A549 (cell line): ENCODE measurements around the gene FAM161A. TPM values are rescaled to one million over a fixed set of nuclear protein-coding genes. Genes with fewer than 3 reads are reported as not detected.

Source experiments
- ATAC-seq, 2 experiments: fragments of 200-7000 bp in 1 of 2; fragments of >200 bp in 1 of 2; cut with Nextera tagmentation in 1 of 2; cut with Tn5 transposase in 1 of 2; 3 replicates each; pipeline versions ENCODE4 v1.8.0 to v1.9.1; 2018 to 2020; ENCODE audit warnings: mild to moderate bottlenecking in 1 of 2, moderate library complexity in 1 of 2
- CTCF ChIA-PET: fragments of 300-600 bp; sonication (Branson Sonifier 250); formaldehyde crosslinking; extraction: SDS; loops from one replicate; lab custom pipeline; 2021; ENCODE audit warnings: antibody characterized with exemption, inconsistent platforms; lab: Yijun Ruan, JAX
- POLR2A ChIA-PET: fragments of 350-600 bp; formaldehyde crosslinking; extraction: SDS; loops from one replicate; lab custom pipeline; 2021; ENCODE audit warnings: antibody characterized with exemption, inconsistent platforms; lab: Yijun Ruan, JAX
- DNase-seq, 2 experiments: peaks; one replicate each; pipeline versions ENCODE4 v3.0.0 to v3.0.0-alpha.2; 2011 to 2016; ENCODE audit warnings: low read depth in 1 of 2, low spot score in 1 of 2
- FAIRE-seq: peaks from 2 replicates; lab custom pipeline; 2011; peaks lifted over from hg19 to GRCh38; lab: Jason Lieb, UNC
- H3K27ac ChIP-seq, 2 experiments: fragments of >200 bp; sonication (Bioruptor Twin); formaldehyde crosslinking; 3 replicates each; pipeline ENCODE4 v1.5.1; 2016 to 2017
- H3K4me1 ChIP-seq: fragments of >200 bp; sonication (Bioruptor Twin); formaldehyde crosslinking; 3 replicates; pipeline ENCODE4 v1.6.1; 2016
- H3K4me2 ChIP-seq: fragments of >200 bp; sonication (Bioruptor Twin); formaldehyde crosslinking; 3 replicates; pipeline ENCODE4 v1.6.1; 2016
- H3K4me3 ChIP-seq: fragments of >200 bp; sonication (Bioruptor Twin); formaldehyde crosslinking; 3 replicates; pipeline ENCODE4 v1.5.1; 2016
- H3K9me3 ChIP-seq: fragments of >200 bp; sonication (Bioruptor Twin); formaldehyde crosslinking; 3 replicates; pipeline ENCODE4 v1.6.1; 2016
- BHLHE40 ChIP-seq: IDR thresholded peaks from 2 replicates; pipeline ENCODE4 v1.6.1; 2012; ENCODE audit warnings: low read depth, low read length, inconsistent platforms
- ESRRA ChIP-seq: fragments of 150-350 bp; IDR thresholded peaks from 2 replicates; pipeline ENCODE4 v1.6.1; 2014; ENCODE audit warnings: mild to moderate bottlenecking, low read length, borderline replicate concordance
- FOSL2 ChIP-seq, 2 experiments: fragments of 450-650 bp in 1 of 2; fragments of >200 bp in 1 of 2; sonication (Bioruptor Twin) in 1 of 2; formaldehyde crosslinking; IDR thresholded peaks; 2 replicates each; pipeline versions ENCODE4 v1.5.0 to v1.6.1; 2016 to 2020; ENCODE audit warnings: mild to moderate bottlenecking in 1 of 2, moderate library complexity in 1 of 2
- HDAC2 ChIP-seq: fragments of 200-600 bp; sonication (generic); IDR thresholded peaks from 2 replicates; pipeline ENCODE4 v1.6.1; 2016
- HOXB13 ChIP-seq: fragments of 250-450 bp; sonication (Bioruptor Pico); IDR thresholded peaks from 2 replicates; pipeline ENCODE4 v1.5.0; 2020; ENCODE audit warnings: low read depth, mild to moderate bottlenecking, moderate library complexity
- JUN ChIP-seq, 2 experiments: fragments of >200 bp; sonication (Bioruptor Twin); formaldehyde crosslinking; IDR thresholded peaks; 2 replicates in 1 of 2; 3 replicates in 1 of 2; pipeline ENCODE4 v1.6.1; 2016 to 2017
- KDM1A ChIP-seq: fragments of 200-600 bp; sonication (generic); IDR thresholded peaks from 2 replicates; pipeline ENCODE4 v1.6.1; 2016; ENCODE audit warnings: low read depth, mild to moderate bottlenecking
- KDM5A ChIP-seq: fragments of 200-600 bp; sonication (generic); IDR thresholded peaks from 2 replicates; pipeline ENCODE4 v1.6.1; 2016; ENCODE audit warnings: antibody characterized with exemption, mild to moderate bottlenecking
- NR3C1 ChIP-seq: fragments of >200 bp; sonication (Bioruptor Twin); formaldehyde crosslinking; IDR thresholded peaks from 3 replicates; pipeline ENCODE4 v1.6.1; 2017
- PHF8 ChIP-seq: fragments of 200-600 bp; sonication (generic); IDR thresholded peaks from 2 replicates; pipeline ENCODE4 v1.6.1; 2016; ENCODE audit warnings: low read depth, mild to moderate bottlenecking, antibody characterized with exemption, moderate library complexity, borderline replicate concordance
- POLR2A ChIP-seq: IDR thresholded peaks from 2 replicates; pipeline ENCODE4 v1.6.1; 2012; ENCODE audit warnings: mild to moderate bottlenecking, low read length
- POLR2AphosphoS2 ChIP-seq: conservative IDR thresholded peaks from 2 replicates; pipeline ENCODE4 v1.6.1; 2012; ENCODE audit warnings: low read length, improper control_type of control experiment, inconsistent platforms
- RAD21 ChIP-seq, 2 experiments: fragments of >200 bp in 1 of 2; sonication (Bioruptor Twin) in 1 of 2; formaldehyde crosslinking in 1 of 2; IDR thresholded peaks in 1 of 2; conservative IDR thresholded peaks in 1 of 2; 2 replicates in 1 of 2; 3 replicates in 1 of 2; pipeline ENCODE4 v1.6.1; 2012 to 2018; ENCODE audit warnings: inconsistent platforms in 1 of 2
- RARB ChIP-seq: fragments of 250-450 bp; sonication (Bioruptor Pico); IDR thresholded peaks from 2 replicates; pipeline ENCODE4 v1.8.0; 2021; ENCODE audit warnings: mild to moderate bottlenecking, moderate library complexity
- RCOR1 ChIP-seq: fragments of 150-350 bp; IDR thresholded peaks from 2 replicates; pipeline ENCODE4 v1.6.1; 2014; ENCODE audit warnings: antibody characterized with exemption, low read length, low read depth
- RFX5 ChIP-seq: fragments of 450-650 bp; IDR thresholded peaks from 2 replicates; pipeline ENCODE4 v1.7.1; 2014; ENCODE audit warnings: antibody characterized with exemption, mild to moderate bottlenecking, moderate library complexity
- SREBF2 ChIP-seq: fragments of 450-650 bp; IDR thresholded peaks from 2 replicates; pipeline ENCODE4 v1.6.1; 2014; ENCODE audit warnings: mild to moderate bottlenecking, moderate library complexity
- ZFP36 ChIP-seq: fragments of 450-650 bp; IDR thresholded peaks from 2 replicates; pipeline ENCODE4 v1.6.1; 2014; ENCODE audit warnings: borderline replicate concordance; ENCODE audit not compliant: partially characterized antibody
- ZNF302 ChIP-seq: fragments of 250-450 bp; sonication (Bioruptor Pico); IDR thresholded peaks from 2 replicates; pipeline ENCODE4 v1.9.0; 2021; ENCODE audit warnings: inconsistent platforms, mild to moderate bottlenecking, moderate library complexity
- ZSCAN20 ChIP-seq: fragments of 250-450 bp; sonication (Bioruptor Pico); IDR thresholded peaks from 2 replicates; pipeline ENCODE4 v1.8.0; 2022; ENCODE audit warnings: mild to moderate bottlenecking, moderate library complexity
- WGBS: methylation state at CpG from one replicate; pipeline ENCODE4 v1.1.6; 2017; ENCODE audit errors: missing lambda C conversion rate; 5-methylcytosine and 5-hydroxymethylcytosine counted together
- polyA plus RNA-seq, 4 experiments: library from polyadenylated mRNA; depleted of rRNA in 3 of 4; stranded (reverse); fragments of >200 nt; fragmentation: RNase III in 1 of 4; extraction: RNeasy Plus Mini Kit Qiagen cat#74134 plus additional on column Dnase treatment in 1 of 4; gene quantifications; 2 replicates in 3 of 4; 3 replicates in 1 of 4; pipeline ENCODE4 v1.2.3, GENCODE V29; 2011 to 2017
- TF ChIP-seq, protein P1 (sequence below): fragments of >200 bp; sonication (Bioruptor Twin); formaldehyde crosslinking; IDR thresholded peaks from 2 replicates; pipeline ENCODE4 v1.6.1; 2016
- TF ChIP-seq, protein P2 (sequence below): fragments of 150-350 bp; IDR thresholded peaks from 2 replicates; pipeline ENCODE4 v1.6.1; 2014; ENCODE audit warnings: low read depth, mild to moderate bottlenecking, low read length
- TF ChIP-seq, protein P3 (sequence below): IDR thresholded peaks from 2 replicates; pipeline ENCODE4 v1.6.1; 2012
- TF ChIP-seq, protein P4 (sequence below): IDR thresholded peaks from 2 replicates; pipeline ENCODE4 v1.6.1; 2012
- TF ChIP-seq, protein P5 (sequence below): fragments of >200 bp; sonication (Bioruptor Twin); formaldehyde crosslinking; IDR thresholded peaks from 3 replicates; pipeline ENCODE4 v1.5.1; 2016
- TF ChIP-seq, protein P6 (sequence below): fragments of 250-450 bp; sonication (Bioruptor Pico); IDR thresholded peaks from 2 replicates; pipeline ENCODE4 v1.5.0; 2021; ENCODE audit warnings: mild to moderate bottlenecking, moderate library complexity, borderline replicate concordance

FAM161A gene
- polyA plus RNA-seq, 2 of the 4 experiments (the other 2 are of a cell fraction) = 5.8 to 11.8 TPM

DNA sequence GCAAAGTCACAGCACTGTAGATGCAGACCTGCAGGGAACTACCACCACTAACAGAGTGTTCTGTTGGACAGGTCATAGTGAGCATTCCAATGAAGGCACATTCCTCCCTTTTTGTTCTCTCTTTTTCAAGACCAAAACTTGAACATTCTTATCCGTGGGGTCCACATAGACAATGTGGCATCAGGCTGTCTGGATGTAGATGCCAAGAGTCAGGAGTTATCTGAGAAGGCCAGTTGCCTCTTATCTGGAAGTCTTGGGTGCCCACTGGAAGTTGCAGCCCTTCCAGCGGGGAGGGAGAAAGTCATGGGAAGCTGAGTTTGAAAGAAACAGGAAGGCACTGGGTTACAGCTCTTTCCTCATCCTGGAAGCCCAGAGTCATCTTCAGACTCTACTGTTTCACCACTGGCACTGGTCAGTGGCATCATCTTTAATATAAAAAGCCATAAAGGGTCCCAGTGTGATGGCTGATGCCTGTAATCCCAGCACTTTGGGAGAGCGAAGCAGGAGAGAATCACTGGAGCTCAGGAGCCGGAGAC lies 61.4 kb downstream of the FAM161A start:
- peak overlapping the region in 1 of 2 experiments; percentile 10; a peak in 1 of 6 replicates for H3K27ac ChIP-seq

DNA sequence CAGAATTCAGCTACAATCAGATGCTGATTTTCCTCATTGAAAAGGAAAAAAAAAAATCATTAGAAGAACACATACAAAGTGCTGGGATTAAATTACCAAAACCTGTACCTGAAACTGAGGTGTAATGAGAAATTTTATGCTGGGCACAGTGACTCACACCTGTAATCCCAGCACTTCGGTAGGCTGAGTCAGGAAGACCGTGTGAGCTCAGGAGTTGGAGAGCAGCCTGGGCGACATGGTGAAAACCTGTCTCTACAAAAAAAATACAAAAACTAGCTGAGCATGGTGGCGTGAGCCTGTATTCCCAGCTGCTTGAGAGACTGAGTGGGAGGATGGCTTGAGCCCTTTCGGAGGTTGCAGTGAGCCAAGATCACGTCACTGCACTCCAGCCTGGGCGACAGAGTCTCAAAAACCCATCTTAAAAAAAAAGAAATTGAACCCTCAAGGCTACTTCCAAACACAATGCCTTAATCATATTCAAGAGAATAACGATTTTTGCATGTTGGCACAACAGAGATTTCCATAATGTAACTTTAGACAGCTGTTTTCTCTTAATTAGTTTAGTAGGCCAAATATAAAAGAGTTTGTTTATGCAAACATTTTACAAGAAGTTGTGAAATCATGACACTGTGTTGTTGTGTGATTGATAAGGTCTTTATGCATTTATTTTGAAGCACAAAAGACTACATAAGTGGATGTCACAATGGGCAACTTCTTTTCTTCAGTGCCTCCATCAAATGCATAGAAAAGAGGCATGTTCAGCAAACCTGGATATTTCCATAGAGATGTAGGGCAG lies 63.9 kb downstream of the FAM161A start:
- FAIRE-seq (peak; percentile 13), DNase-seq (no peak), ATAC-seq (no peak)
- WGBS = 68% methylated on average over 8 of the region's 8 CpGs
- TF ChIP-seq ZFP36 (no peak), NR3C1 (no peak), PHF8 (no peak), ZNF302 (CRISPR knock-in tag) (no peak), POLR2A (no peak), POLR2AphosphoS2 (no peak), RFX5 (no peak), JUN (IDR thresholded peaks at IDR 0.05) (no peak), FOSL2 (IDR thresholded peaks at IDR 0.05) (no peak), FOSL2 (CRISPR knock-in tag; IDR thresholded peaks at IDR 0.05) (no peak), ZSCAN20 (CRISPR knock-in tag) (no peak), KDM5A (no peak), RCOR1 (no peak), HOXB13 (no peak)
- TF ChIP-seq, protein P1, sequence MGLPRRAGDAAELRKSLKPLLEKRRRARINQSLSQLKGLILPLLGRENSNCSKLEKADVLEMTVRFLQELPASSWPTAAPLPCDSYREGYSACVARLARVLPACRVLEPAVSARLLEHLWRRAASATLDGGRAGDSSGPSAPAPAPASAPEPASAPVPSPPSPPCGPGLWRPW = no peak
- TF ChIP-seq, protein P2, sequence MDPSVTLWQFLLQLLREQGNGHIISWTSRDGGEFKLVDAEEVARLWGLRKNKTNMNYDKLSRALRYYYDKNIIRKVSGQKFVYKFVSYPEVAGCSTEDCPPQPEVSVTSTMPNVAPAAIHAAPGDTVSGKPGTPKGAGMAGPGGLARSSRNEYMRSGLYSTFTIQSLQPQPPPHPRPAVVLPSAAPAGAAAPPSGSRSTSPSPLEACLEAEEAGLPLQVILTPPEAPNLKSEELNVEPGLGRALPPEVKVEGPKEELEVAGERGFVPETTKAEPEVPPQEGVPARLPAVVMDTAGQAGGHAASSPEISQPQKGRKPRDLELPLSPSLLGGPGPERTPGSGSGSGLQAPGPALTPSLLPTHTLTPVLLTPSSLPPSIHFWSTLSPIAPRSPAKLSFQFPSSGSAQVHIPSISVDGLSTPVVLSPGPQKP = no peak
- TF ChIP-seq, protein P3, sequence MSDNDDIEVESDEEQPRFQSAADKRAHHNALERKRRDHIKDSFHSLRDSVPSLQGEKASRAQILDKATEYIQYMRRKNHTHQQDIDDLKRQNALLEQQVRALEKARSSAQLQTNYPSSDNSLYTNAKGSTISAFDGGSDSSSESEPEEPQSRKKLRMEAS = no peak
- ChIA-PET POLR2A (interaction anchor here (1.6 kb wide), 1 partner anchor 26 kb away, joined by 5 read pairs; no protein-coding TSS in a partner anchor), CTCF (interaction anchor here (0.7 to 1.1 kb wide), 2 partner anchors 16 to 20 kb away, joined by 4 read pairs; no protein-coding TSS in a partner anchor)
- Histone ChIP-seq H3K4me2 (no peak overlapping the region), H3K4me1 (peaks cover 8% of the 10 kb centered on the region), H3K4me3 (no peak overlapping the region), H3K9me3 (no peaks in the 10 kb centered on the region), H3K27ac (no peak overlapping the region)

More for the DNA sequence above, 61.4 kb downstream of the FAM161A start:
- H3K4me1 ChIP-seq = no peaks in the 10 kb centered on the region
- no peak overlapping the region for H3K4me2 ChIP-seq
- no peak for DNase-seq
- no peaks in the 10 kb centered on the region for H3K9me3 ChIP-seq
- ChIA-PET CTCF (interaction anchor here (0.6 to 1.4 kb wide), 20 partner anchors 9 to 614 kb away, joined by 3 to 7 read pairs (median 4); partner anchors contain the start of gene FAM161A), POLR2A (interaction anchor here (1.1 to 2.1 kb wide), 2 partner anchors 28 to 256 kb away, joined by 4 to 12 read pairs; no protein-coding TSS in a partner anchor)
- no peak for FAIRE-seq
- TF ChIP-seq HDAC2 = no peak
- no peak for TF ChIP-seq KDM5A
- no peak for TF ChIP-seq ESRRA
- TF ChIP-seq, protein P4, sequence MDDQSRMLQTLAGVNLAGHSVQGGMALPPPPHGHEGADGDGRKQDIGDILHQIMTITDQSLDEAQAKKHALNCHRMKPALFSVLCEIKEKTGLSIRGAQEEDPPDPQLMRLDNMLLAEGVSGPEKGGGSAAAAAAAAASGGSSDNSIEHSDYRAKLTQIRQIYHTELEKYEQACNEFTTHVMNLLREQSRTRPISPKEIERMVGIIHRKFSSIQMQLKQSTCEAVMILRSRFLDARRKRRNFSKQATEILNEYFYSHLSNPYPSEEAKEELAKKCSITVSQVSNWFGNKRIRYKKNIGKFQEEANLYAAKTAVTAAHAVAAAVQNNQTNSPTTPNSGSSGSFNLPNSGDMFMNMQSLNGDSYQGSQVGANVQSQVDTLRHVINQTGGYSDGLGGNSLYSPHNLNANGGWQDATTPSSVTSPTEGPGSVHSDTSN = no peak
- TF ChIP-seq, protein P5, sequence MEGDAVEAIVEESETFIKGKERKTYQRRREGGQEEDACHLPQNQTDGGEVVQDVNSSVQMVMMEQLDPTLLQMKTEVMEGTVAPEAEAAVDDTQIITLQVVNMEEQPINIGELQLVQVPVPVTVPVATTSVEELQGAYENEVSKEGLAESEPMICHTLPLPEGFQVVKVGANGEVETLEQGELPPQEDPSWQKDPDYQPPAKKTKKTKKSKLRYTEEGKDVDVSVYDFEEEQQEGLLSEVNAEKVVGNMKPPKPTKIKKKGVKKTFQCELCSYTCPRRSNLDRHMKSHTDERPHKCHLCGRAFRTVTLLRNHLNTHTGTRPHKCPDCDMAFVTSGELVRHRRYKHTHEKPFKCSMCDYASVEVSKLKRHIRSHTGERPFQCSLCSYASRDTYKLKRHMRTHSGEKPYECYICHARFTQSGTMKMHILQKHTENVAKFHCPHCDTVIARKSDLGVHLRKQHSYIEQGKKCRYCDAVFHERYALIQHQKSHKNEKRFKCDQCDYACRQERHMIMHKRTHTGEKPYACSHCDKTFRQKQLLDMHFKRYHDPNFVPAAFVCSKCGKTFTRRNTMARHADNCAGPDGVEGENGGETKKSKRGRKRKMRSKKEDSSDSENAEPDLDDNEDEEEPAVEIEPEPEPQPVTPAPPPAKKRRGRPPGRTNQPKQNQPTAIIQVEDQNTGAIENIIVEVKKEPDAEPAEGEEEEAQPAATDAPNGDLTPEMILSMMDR = no peak
- no peak for TF ChIP-seq RAD21 (conservative IDR thresholded peaks at IDR 0.05 in 1 of 2, IDR thresholded peaks at IDR 0.05 in 1 of 2)
- no peak for TF ChIP-seq JUN (IDR thresholded peaks at IDR 0.05)
- TF ChIP-seq PHF8 = no peak
- TF ChIP-seq KDM1A = no peak
- TF ChIP-seq SREBF2 = no peak
- TF ChIP-seq NR3C1 = no peak
- TF ChIP-seq, protein P6, sequence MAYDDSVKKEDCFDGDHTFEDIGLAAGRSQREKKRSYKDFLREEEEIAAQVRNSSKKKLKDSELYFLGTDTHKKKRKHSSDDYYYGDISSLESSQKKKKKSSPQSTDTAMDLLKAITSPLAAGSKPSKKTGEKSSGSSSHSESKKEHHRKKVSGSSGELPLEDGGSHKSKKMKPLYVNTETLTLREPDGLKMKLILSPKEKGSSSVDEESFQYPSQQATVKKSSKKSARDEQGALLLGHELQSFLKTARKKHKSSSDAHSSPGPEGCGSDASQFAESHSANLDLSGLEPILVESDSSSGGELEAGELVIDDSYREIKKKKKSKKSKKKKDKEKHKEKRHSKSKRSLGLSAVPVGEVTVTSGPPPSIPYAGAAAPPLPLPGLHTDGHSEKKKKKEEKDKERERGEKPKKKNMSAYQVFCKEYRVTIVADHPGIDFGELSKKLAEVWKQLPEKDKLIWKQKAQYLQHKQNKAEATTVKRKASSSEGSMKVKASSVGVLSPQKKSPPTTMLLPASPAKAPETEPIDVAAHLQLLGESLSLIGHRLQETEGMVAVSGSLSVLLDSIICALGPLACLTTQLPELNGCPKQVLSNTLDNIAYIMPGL (CRISPR knock-in tag) = no peak
- TF ChIP-seq RARB (CRISPR knock-in tag) = no peak
- no peak for TF ChIP-seq BHLHE40
- no peak overlapping the region for H3K4me3 ChIP-seq
- WGBS = 86% methylated on average over 4 of the region's 4 CpGs
- no peak for ATAC-seq
